ENCODE results near the gene ACBD6.

Gene ACBD6

DNA sequence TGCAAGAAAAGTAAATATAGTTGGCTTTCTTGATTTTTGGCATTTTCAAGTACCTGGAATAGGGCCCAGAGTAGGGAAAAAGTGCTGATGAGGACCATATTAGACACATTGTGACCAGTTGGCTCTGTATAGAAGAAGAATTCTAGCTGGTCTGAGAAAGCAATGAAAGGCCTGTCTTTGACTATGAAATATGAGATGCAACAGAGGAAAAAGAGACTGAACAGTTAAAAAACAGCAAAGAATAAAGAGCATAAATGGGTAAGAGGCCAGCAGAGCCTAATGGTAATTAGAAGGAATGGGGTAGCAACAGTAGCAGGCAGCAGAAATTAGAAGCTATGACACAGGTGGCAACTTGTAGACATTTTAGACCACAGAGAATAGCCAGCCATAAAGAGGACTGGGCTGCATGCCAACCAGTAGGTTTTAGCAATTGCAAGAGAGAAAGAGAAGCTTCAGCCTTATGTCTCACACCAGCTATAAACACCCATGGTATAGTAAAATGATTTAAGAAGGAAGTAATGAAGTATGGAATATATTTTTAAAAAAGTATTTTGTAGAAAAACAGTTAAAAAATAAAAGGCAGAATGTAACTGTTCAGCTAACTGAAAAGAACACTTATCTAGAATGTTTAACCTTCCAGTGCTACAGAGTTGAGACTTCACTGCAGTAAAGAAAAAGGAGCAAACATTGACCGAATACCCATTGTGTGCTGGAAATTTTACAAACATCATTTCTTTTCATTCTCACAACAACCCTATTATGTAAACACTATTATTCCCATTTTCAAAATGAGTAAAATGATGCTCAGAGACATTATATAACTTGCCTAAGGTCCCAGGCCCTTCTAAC lies 158.2 kb downstream of the ACBD6 start:
- peaks cover 0 to 5% (median 4%) of the 10 kb centered on the region in 5 donors for H3K4me1 ChIP-seq (ENCODE audit: control insufficient read depth in 5 of 5, insufficient read depth in 5 of 5, low read length in 5 of 5)
- peak overlapping the region in 1 of 5 donors; percentile 11 for H3K9ac ChIP-seq (ENCODE audit: low read length in 5 of 5)
- H3K27ac ChIP-seq (ENCODE audit: low read depth, low read length) = no peak overlapping the region
- no peaks in the 10 kb centered on the region for H3K36me3 ChIP-seq (ENCODE audit: control insufficient read depth in 5 of 5, insufficient read depth in 5 of 5, low read length in 5 of 5)
- no peak overlapping the region for H3K4me3 ChIP-seq (ENCODE audit: low read depth in 1 of 5, low read length in 5 of 5)
- H3K27me3 ChIP-seq (ENCODE audit: control insufficient read depth in 5 of 5, insufficient read depth in 4 of 5, low read length in 5 of 5) = no peaks in the 10 kb centered on the region
- H3K9me3 ChIP-seq (ENCODE audit: control insufficient read depth in 5 of 5, low read length in 5 of 5) = no peaks in the 10 kb centered on the region

GRCh38 chr1:180327089-180327488 lies 175.3 kb downstream of the ACBD6 start:
- Histone ChIP-seq H3K9ac (ENCODE audit: low read length in 5 of 5) (no peak overlapping the region), H3K27me3 (ENCODE audit: control insufficient read depth in 5 of 5, insufficient read depth in 4 of 5, low read length in 5 of 5) (no peaks in the 10 kb centered on the region), H3K36me3 (ENCODE audit: control insufficient read depth in 5 of 5, insufficient read depth in 5 of 5, low read length in 5 of 5) (no peaks in the 10 kb centered on the region), H3K4me3 (ENCODE audit: low read depth in 1 of 5, low read length in 5 of 5) (no peak overlapping the region), H3K27ac (ENCODE audit: low read depth, low read length) (no peak overlapping the region), H3K9me3 (ENCODE audit: control insufficient read depth in 5 of 5, low read length in 5 of 5) (no peaks in the 10 kb centered on the region), H3K4me1 (ENCODE audit: control insufficient read depth in 5 of 5, insufficient read depth in 5 of 5, low read length in 5 of 5) (no peaks in the 10 kb centered on the region)

DNA sequence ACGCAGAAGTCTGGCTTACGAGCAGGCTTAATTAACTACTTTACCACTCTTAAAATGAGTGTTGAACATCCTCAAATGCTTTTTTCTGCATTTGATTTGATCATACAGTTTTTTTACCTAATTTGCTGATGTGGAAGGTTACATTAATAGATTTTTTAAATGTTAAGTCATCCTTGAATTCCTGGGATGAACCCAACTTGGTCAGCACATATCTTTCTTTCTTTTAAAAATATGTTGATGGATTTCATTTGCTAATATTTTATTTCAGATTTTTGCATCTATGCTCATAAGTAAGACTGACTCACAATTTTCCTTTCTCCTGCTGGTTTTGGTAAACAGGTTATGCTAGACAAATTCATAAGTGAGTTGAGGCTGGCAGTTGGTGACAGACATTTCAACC lies 189.5 kb downstream of the ACBD6 start:
- H3K4me3 ChIP-seq (ENCODE audit: low read depth in 1 of 5, low read length in 5 of 5) = no peak overlapping the region
- no peak overlapping the region for H3K9ac ChIP-seq (ENCODE audit: low read length in 5 of 5)
- no peak overlapping the region for H3K27ac ChIP-seq (ENCODE audit: low read depth, low read length)
- H3K36me3 ChIP-seq (ENCODE audit: control insufficient read depth in 5 of 5, insufficient read depth in 5 of 5, low read length in 5 of 5) = peaks cover 0 to 10% (median 3%) of the 10 kb centered on the region in 5 donors
- no peaks in the 10 kb centered on the region for H3K9me3 ChIP-seq (ENCODE audit: control insufficient read depth in 5 of 5, low read length in 5 of 5)
- no peaks in the 10 kb centered on the region for H3K4me1 ChIP-seq (ENCODE audit: control insufficient read depth in 5 of 5, insufficient read depth in 5 of 5, low read length in 5 of 5)
- no peaks in the 10 kb centered on the region for H3K27me3 ChIP-seq (ENCODE audit: control insufficient read depth in 5 of 5, insufficient read depth in 4 of 5, low read length in 5 of 5)

GRCh38 chr1:180311011-180311730 lies 191.2 kb downstream of the ACBD6 start:
- no peaks in the 10 kb centered on the region for H3K4me1 ChIP-seq (ENCODE audit: control insufficient read depth in 5 of 5, insufficient read depth in 5 of 5, low read length in 5 of 5)
- no peak overlapping the region for H3K4me3 ChIP-seq (ENCODE audit: low read depth in 1 of 5, low read length in 5 of 5)
- H3K36me3 ChIP-seq (ENCODE audit: control insufficient read depth in 5 of 5, insufficient read depth in 5 of 5, low read length in 5 of 5) = peaks cover 0 to 10% (median 3%) of the 10 kb centered on the region in 5 donors
- H3K9ac ChIP-seq (ENCODE audit: low read length in 5 of 5) = no peak overlapping the region
- H3K27me3 ChIP-seq (ENCODE audit: control insufficient read depth in 5 of 5, insufficient read depth in 4 of 5, low read length in 5 of 5) = no peaks in the 10 kb centered on the region
- peaks cover 0 to 3% (median 0%) of the 10 kb centered on the region in 5 donors for H3K9me3 ChIP-seq (ENCODE audit: control insufficient read depth in 5 of 5, low read length in 5 of 5)
- no peak overlapping the region for H3K27ac ChIP-seq (ENCODE audit: low read depth, low read length)

- Histone ChIP-seq H3K4me3 (ENCODE audit: low read depth in 1 of 5, low read length in 5 of 5) (no peak overlapping the region), H3K9ac (ENCODE audit: low read length in 5 of 5) (no peak overlapping the region), H3K36me3 (ENCODE audit: control insufficient read depth in 5 of 5, insufficient read depth in 5 of 5, low read length in 5 of 5) (peaks cover 0 to 10% (median 3%) of the 10 kb centered on the region in 5 donors), H3K9me3 (ENCODE audit: control insufficient read depth in 5 of 5, low read length in 5 of 5) (peaks cover 0 to 3% (median 0%) of the 10 kb centered on the region in 5 donors), H3K27ac (ENCODE audit: low read depth, low read length) (no peak overlapping the region), H3K27me3 (ENCODE audit: control insufficient read depth in 5 of 5, insufficient read depth in 4 of 5, low read length in 5 of 5) (no peaks in the 10 kb centered on the region), H3K4me1 (ENCODE audit: control insufficient read depth in 5 of 5, insufficient read depth in 5 of 5, low read length in 5 of 5) (no peaks in the 10 kb centered on the region)
Measured at GRCh38 chr1:180310095-180310494, 192.3 kb downstream of the ACBD6 start.

DNA sequence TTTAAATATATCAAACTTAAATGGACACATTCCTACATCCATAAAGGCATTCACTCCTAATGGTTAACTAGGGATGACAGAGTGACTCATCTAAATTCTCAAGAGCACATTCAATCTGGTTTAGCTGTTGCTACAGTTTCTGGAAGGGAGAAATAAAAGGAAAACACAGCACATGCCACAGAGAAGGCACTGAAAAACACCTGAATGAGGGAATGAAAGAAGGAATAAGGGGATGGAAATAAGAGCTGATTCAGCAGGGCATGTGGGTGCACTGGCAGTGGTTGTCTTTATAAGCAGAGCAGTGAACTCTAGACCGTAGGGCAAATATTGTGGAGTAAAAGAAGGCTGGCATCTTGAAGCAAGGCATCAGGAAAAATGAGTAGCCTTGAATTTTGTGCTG lies 193.0 kb downstream of the ACBD6 start:
- Histone ChIP-seq H3K36me3 (ENCODE audit: control insufficient read depth in 5 of 5, insufficient read depth in 5 of 5, low read length in 5 of 5) (peaks cover 0 to 10% (median 3%) of the 10 kb centered on the region in 5 donors), H3K27me3 (ENCODE audit: control insufficient read depth in 5 of 5, insufficient read depth in 4 of 5, low read length in 5 of 5) (no peaks in the 10 kb centered on the region), H3K9ac (ENCODE audit: low read length in 5 of 5) (no peak overlapping the region), H3K9me3 (ENCODE audit: control insufficient read depth in 5 of 5, low read length in 5 of 5) (peaks cover 0 to 3% (median 0%) of the 10 kb centered on the region in 5 donors), H3K4me3 (ENCODE audit: low read depth in 1 of 5, low read length in 5 of 5) (no peak overlapping the region), H3K4me1 (ENCODE audit: control insufficient read depth in 5 of 5, insufficient read depth in 5 of 5, low read length in 5 of 5) (no peaks in the 10 kb centered on the region), H3K27ac (ENCODE audit: low read depth, low read length) (no peak overlapping the region)

DNA sequence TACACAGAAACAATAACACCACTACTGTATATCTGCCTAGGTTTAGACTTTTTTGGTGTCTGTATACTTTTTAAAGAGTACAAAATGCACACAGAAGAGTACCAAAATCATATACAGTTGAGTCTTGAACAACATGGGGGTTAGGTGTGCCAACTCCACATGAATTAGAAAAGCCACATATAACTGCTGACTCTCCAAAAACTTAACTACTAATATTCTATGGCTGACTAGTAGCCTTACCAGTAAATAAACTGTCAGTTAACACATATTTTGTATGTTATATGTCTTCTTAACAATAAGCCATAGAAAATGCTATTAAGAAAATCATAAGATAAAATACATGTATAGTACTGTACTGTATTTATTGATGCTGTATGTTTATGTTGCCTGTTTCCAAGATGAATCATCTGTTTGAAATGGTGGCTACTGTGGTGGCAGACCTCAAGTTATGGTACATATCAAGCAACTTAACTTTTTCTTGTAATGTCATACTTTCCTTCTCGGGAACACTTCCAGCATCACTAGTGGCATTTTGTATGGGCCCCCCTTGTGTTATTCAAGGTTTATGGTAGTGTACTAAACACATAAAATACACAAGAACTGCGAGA lies 201.1 kb downstream of the ACBD6 start:
- H3K4me1 ChIP-seq (ENCODE audit: control insufficient read depth in 5 of 5, insufficient read depth in 5 of 5, low read length in 5 of 5) = no peaks in the 10 kb centered on the region
- no peak overlapping the region for H3K9ac ChIP-seq (ENCODE audit: low read length in 5 of 5)
- no peak overlapping the region for H3K4me3 ChIP-seq (ENCODE audit: low read depth in 1 of 5, low read length in 5 of 5)
- H3K27ac ChIP-seq (ENCODE audit: low read depth, low read length) = no peak overlapping the region
- peaks cover 0 to 1% (median 0%) of the 10 kb centered on the region in 5 donors for H3K9me3 ChIP-seq (ENCODE audit: control insufficient read depth in 5 of 5, low read length in 5 of 5)
- H3K36me3 ChIP-seq (ENCODE audit: control insufficient read depth in 5 of 5, insufficient read depth in 5 of 5, low read length in 5 of 5) = no peaks in the 10 kb centered on the region
- no peaks in the 10 kb centered on the region for H3K27me3 ChIP-seq (ENCODE audit: control insufficient read depth in 5 of 5, insufficient read depth in 4 of 5, low read length in 5 of 5)

DNA sequence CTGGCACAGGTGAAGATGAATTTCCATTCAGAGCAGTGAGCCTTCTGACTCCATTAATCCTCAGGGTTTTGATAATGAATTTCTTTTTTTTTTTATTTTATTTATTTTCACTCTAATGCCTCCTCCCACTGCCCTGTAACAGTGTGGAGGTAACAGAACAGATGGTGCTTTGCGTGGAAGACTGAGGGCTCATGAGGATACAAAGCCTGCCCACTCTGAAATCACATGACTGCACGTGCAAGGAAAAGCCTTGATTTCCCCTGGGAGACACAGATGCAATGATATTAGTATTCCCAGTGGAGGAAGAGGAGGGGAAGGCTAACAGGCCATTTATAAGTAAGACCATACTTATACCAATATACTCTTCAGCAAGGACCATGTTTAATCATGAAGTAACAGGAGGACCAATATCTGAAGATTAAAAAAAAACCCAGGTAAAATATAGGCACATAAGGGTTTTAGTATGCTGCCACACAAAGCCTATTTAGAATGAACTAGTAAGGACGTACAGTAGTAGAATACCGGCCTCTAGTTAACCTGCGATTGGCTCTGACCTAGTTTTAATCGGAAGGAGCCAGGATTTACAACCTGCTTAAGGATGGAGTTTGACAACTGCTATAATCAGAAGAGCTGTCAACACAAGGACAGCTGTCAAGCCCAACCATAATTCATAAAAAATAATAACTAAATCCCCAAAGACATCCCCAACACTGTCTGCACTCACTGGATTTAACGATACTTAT lies 202.7 kb downstream of the ACBD6 start:
- H3K9ac ChIP-seq (ENCODE audit: low read length in 5 of 5) = no peak overlapping the region
- no peaks in the 10 kb centered on the region for H3K4me1 ChIP-seq (ENCODE audit: control insufficient read depth in 5 of 5, insufficient read depth in 5 of 5, low read length in 5 of 5)
- H3K27ac ChIP-seq (ENCODE audit: low read depth, low read length) = no peak overlapping the region
- no peaks in the 10 kb centered on the region for H3K36me3 ChIP-seq (ENCODE audit: control insufficient read depth in 5 of 5, insufficient read depth in 5 of 5, low read length in 5 of 5)
- no peaks in the 10 kb centered on the region for H3K9me3 ChIP-seq (ENCODE audit: control insufficient read depth in 5 of 5, low read length in 5 of 5)
- H3K4me3 ChIP-seq (ENCODE audit: low read depth in 1 of 5, low read length in 5 of 5) = no peak overlapping the region
- no peaks in the 10 kb centered on the region for H3K27me3 ChIP-seq (ENCODE audit: control insufficient read depth in 5 of 5, insufficient read depth in 4 of 5, low read length in 5 of 5)

DNA sequence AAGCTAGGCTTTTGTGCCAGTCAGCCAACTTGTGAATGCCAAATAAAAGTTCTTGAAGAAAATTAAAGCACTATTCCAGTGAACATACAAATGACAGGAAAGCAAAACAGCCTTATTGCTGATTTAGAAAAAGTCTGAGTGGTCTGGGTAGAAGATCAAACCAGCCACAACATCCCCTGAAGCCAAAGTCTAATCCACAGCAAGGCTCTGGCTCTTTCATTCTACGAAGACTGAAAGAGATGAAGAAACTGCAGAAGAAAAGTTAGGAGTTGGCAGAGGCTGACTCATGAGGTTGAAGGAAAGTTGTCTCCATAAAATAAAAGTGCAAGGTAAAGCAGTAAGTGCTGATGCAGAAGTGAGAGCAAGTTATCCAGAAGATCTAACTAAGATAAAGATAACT lies 206.4 kb downstream of the ACBD6 start:
- H3K9me3 ChIP-seq (ENCODE audit: control insufficient read depth in 5 of 5, low read length in 5 of 5) = no peaks in the 10 kb centered on the region
- no peaks in the 10 kb centered on the region for H3K4me1 ChIP-seq (ENCODE audit: control insufficient read depth in 5 of 5, insufficient read depth in 5 of 5, low read length in 5 of 5)
- H3K4me3 ChIP-seq (ENCODE audit: low read depth in 1 of 5, low read length in 5 of 5) = no peak overlapping the region
- no peak overlapping the region for H3K9ac ChIP-seq (ENCODE audit: low read length in 5 of 5)
- no peak overlapping the region for H3K27ac ChIP-seq (ENCODE audit: low read depth, low read length)
- H3K36me3 ChIP-seq (ENCODE audit: control insufficient read depth in 5 of 5, insufficient read depth in 5 of 5, low read length in 5 of 5) = no peaks in the 10 kb centered on the region
- H3K27me3 ChIP-seq (ENCODE audit: control insufficient read depth in 5 of 5, insufficient read depth in 4 of 5, low read length in 5 of 5) = no peaks in the 10 kb centered on the region

All from subcutaneous abdominal adipose tissue (tissue), 5 donors.